HCT116 (cell line): ENCODE results near the gene TIAM1. TPM values are rescaled to one million over a fixed set of nuclear protein-coding genes. Genes with fewer than 3 reads are reported as not detected.
A peak's percentile ranks its signal among the peaks of the same experiment; 100 is the strongest.

Experiments used
- ATAC-seq: fragments of 200-7000 bp; cut with Tn5 transposase; 2 replicates; pipeline ENCODE4 v1.9.1; 2020; ENCODE audit warnings: mild to moderate bottlenecking, moderate library complexity
- BruUV-seq: library from RNA; stranded (reverse); fragments of 400-500 nt; replicated peaks from 2 replicates; lab custom pipeline; 2021; lab: Mats Ljungman, UMichigan
- CTCF ChIA-PET: fragments of 300-600 bp; sonication (Branson Sonifier 250); formaldehyde crosslinking; loops from one replicate; lab custom pipeline; 2021; ENCODE audit warnings: antibody characterized with exemption; lab: Charles Lee
- POLR2A ChIA-PET: fragments of 300-600, 350-600 bp; sonication (Branson Sonifier 250); formaldehyde crosslinking; loops from one replicate; lab custom pipeline; 2021; ENCODE audit warnings: antibody characterized with exemption; lab: Charles Lee
- RAD21 ChIA-PET, 2 experiments: fragments of 300-600 bp; sonication (Branson Sonifier 250); formaldehyde crosslinking; loops; one replicate each; lab custom pipeline; 2023; ENCODE audit warnings: low total read pairs in 2 of 2; ENCODE audit not compliant: uncharacterized antibody in 2 of 2, unreplicated experiment in 2 of 2, low non-redundant PET in 1 of 2; lab: Charles Lee
- DNase-seq: peaks from one replicate; pipeline ENCODE4 v3.0.0-alpha.2; 2010; ENCODE audit warnings: low read depth, low spot score
- H2AFZ ChIP-seq: fragments of 200-600 bp; shearing (Covaris generic), sonication (generic); 2 replicates; pipeline ENCODE4 v1.6.1; 2017; ENCODE audit warnings: low read depth, mixed run types, mixed read lengths, antibody characterized with exemption, low read length; ENCODE audit not compliant: poor library complexity, severe bottlenecking
- H3K27ac ChIP-seq: 2 replicates; pipeline ENCODE4 v1.5.1; 2012; ENCODE audit warnings: low read depth, low read length
- H3K27me3 ChIP-seq: fragments of 200-600 bp; sonication (generic); 2 replicates; pipeline ENCODE4 v1.6.1; 2016; ENCODE audit warnings: mixed run types, low read length, mixed read lengths; ENCODE audit not compliant: insufficient read depth
- H3K36me3 ChIP-seq, 2 experiments: fragments of 200-500 bp in 1 of 2; fragments of 200-600 bp in 1 of 2; sonication (Bioruptor generic) in 1 of 2; sonication (generic) in 1 of 2; 2 replicates each; pipeline versions ENCODE4 v1.5.1 to v1.6.1; 2014 to 2016; ENCODE audit warnings: low read length in 2 of 2, inconsistent platforms in 1 of 2, mixed read lengths in 1 of 2, mixed run types in 1 of 2; ENCODE audit not compliant: insufficient read depth in 2 of 2, control insufficient read depth in 1 of 2
- H3K4me1 ChIP-seq, 2 experiments: fragments of 200-600 bp in 1 of 2; sonication (generic) in 1 of 2; 2 replicates each; pipeline versions ENCODE4 v1.5.1 to v1.6.1; 2012 to 2017; ENCODE audit warnings: low read length in 2 of 2, inconsistent platforms in 1 of 2, mild to moderate bottlenecking in 1 of 2, mixed read lengths in 1 of 2, mixed run types in 1 of 2, moderate library complexity in 1 of 2; ENCODE audit not compliant: insufficient read depth in 2 of 2, control insufficient read depth in 1 of 2
- H3K4me2 ChIP-seq: fragments of 200-600 bp; sonication (generic); 2 replicates; pipeline ENCODE4 v1.6.1; 2017; ENCODE audit warnings: mixed run types, low read length, mixed read lengths
- H3K4me3 ChIP-seq, 2 experiments: fragments of 200-600 bp in 1 of 2; sonication (generic) in 1 of 2; replicated peaks in 1 of 2; 2 replicates each; pipeline ENCODE4 v1.5.1; 2011 to 2016; ENCODE audit warnings: low read length in 2 of 2, control low read depth in 1 of 2, low read depth in 1 of 2, mild to moderate bottlenecking in 1 of 2, mixed read lengths in 1 of 2, mixed run types in 1 of 2
- H3K79me2 ChIP-seq: fragments of 200-600 bp; sonication (generic); 2 replicates; pipeline ENCODE4 v1.6.1; 2017; ENCODE audit warnings: mild to moderate bottlenecking, mixed run types, low read length, moderate library complexity, mixed read lengths; ENCODE audit not compliant: insufficient read depth
- H3K9ac ChIP-seq: fragments of 200-600 bp; sonication (generic); 2 replicates; pipeline ENCODE4 v1.6.1; 2016; ENCODE audit warnings: low read length, mixed read lengths
- H3K9me2 ChIP-seq: fragments of 200-600 bp; sonication (generic), shearing (Covaris generic); 2 replicates; pipeline ENCODE4 v1.6.1; 2017; ENCODE audit warnings: mixed run types, mild to moderate bottlenecking, moderate library complexity; ENCODE audit not compliant: insufficient read depth
- H3K9me3 ChIP-seq, 2 experiments: fragments of 200-500 bp in 1 of 2; fragments of 200-600 bp in 1 of 2; sonication (Bioruptor generic) in 1 of 2; sonication (generic) in 1 of 2; 2 replicates each; pipeline ENCODE4 v1.6.1; 2014 to 2017; ENCODE audit warnings: low read length in 2 of 2, mixed read lengths in 2 of 2, inconsistent platforms in 1 of 2, low read depth in 1 of 2, mild to moderate bottlenecking in 1 of 2, mixed run types in 1 of 2, moderate library complexity in 1 of 2; ENCODE audit not compliant: control insufficient read depth in 1 of 2, insufficient read depth in 1 of 2
- H4K20me1 ChIP-seq: fragments of 200-600 bp; sonication (generic), shearing (Covaris generic); 2 replicates; pipeline ENCODE4 v1.6.1; 2017; ENCODE audit warnings: mixed run types, mild to moderate bottlenecking, moderate library complexity; ENCODE audit not compliant: insufficient read depth
- CBX3 ChIP-seq: IDR thresholded peaks from 2 replicates; pipeline ENCODE4 v1.6.1; 2012; ENCODE audit warnings: low read depth
- CEBPB ChIP-seq: IDR thresholded peaks from 2 replicates; pipeline ENCODE4 v1.6.1; 2012; ENCODE audit warnings: low read depth
- EGR1 ChIP-seq: IDR thresholded peaks from 2 replicates; pipeline ENCODE4 v1.6.1; 2012; ENCODE audit warnings: low read depth
- ELF1 ChIP-seq: IDR thresholded peaks from 2 replicates; pipeline ENCODE4 v1.6.1; 2012; ENCODE audit warnings: low read depth, borderline replicate concordance
- EZH2 ChIP-seq: fragments of 200-600 bp; sonication (generic); IDR thresholded peaks from 2 replicates; pipeline ENCODE4 v1.6.1; 2017; ENCODE audit warnings: antibody characterized with exemption, mixed run types
- JUND ChIP-seq: IDR thresholded peaks from 2 replicates; pipeline ENCODE4 v1.6.1; 2012
- POLR2A ChIP-seq: IDR thresholded peaks from 2 replicates; pipeline ENCODE4 v1.7.0; 2011; ENCODE audit warnings: borderline replicate concordance; ENCODE audit not compliant: insufficient read depth, insufficient read length; ENCODE audit errors: extremely low read depth
- POLR2AphosphoS5 ChIP-seq: IDR thresholded peaks from 2 replicates; pipeline ENCODE4 v1.6.1; 2011; ENCODE audit warnings: mild to moderate bottlenecking, low read depth, low read length, moderate library complexity
- SP1 ChIP-seq: IDR thresholded peaks from 2 replicates; pipeline ENCODE4 v1.6.1; 2012; ENCODE audit warnings: low read depth
- TCF7L2 ChIP-seq: IDR thresholded peaks from 2 replicates; pipeline ENCODE4 v1.7.0; 2011; ENCODE audit warnings: borderline replicate concordance, inconsistent platforms; ENCODE audit not compliant: insufficient read depth, insufficient read length; ENCODE audit errors: extremely low read depth
- ZNF274 ChIP-seq: fragments of 200-500 bp; sonication (Bioruptor generic); IDR thresholded peaks from 2 replicates; pipeline ENCODE4 v1.6.1; 2014; ENCODE audit warnings: mild to moderate bottlenecking, low read depth, low read length, inconsistent platforms
- intact Hi-C: fragments of 100-400 bp; cut with micrococcal nuclease; formaldehyde crosslinking; loops from 2 replicates; pipeline ENCODE4 v1.10.0; 2022
- total RNA-seq: library from RNA; stranded (reverse); gene quantifications from one replicate; pipeline ENCODE4 v1.2.1, GENCODE V29; 2021; ENCODE audit not compliant: unreplicated experiment
- TF ChIP-seq, protein P1 (sequence below), 3 experiments: fragments of 200-600 bp in 1 of 3; sonication (generic) in 1 of 3; IDR thresholded peaks in 2 of 3; conservative IDR thresholded peaks in 1 of 3; 2 replicates each; pipeline ENCODE4 v1.5.1; 2012 to 2017; ENCODE audit warnings: low read depth in 2 of 3, low read length in 2 of 3, antibody characterized with exemption in 1 of 3, borderline replicate concordance in 1 of 3, control low read depth in 1 of 3, mild to moderate bottlenecking in 1 of 3, mixed read lengths in 1 of 3, mixed run types in 1 of 3, moderate library complexity in 1 of 3; ENCODE audit not compliant: insufficient read depth in 1 of 3
- TF ChIP-seq, protein P2 (sequence below): IDR thresholded peaks from 2 replicates; pipeline ENCODE4 v1.6.1; 2012
- TF ChIP-seq, protein P3 (sequence below): IDR thresholded peaks from 2 replicates; pipeline ENCODE4 v1.6.1; 2012; ENCODE audit warnings: low read depth
- TF ChIP-seq, protein P4 (sequence below): IDR thresholded peaks from 2 replicates; pipeline ENCODE4 v1.6.1; 2011; ENCODE audit warnings: mild to moderate bottlenecking, low read length, moderate library complexity; ENCODE audit not compliant: insufficient replicate concordance; ENCODE audit errors: extremely low read depth

TIAM1 gene
- total RNA-seq, 1 experiment from 2014 or later, result 47.8 TPM

DNA sequence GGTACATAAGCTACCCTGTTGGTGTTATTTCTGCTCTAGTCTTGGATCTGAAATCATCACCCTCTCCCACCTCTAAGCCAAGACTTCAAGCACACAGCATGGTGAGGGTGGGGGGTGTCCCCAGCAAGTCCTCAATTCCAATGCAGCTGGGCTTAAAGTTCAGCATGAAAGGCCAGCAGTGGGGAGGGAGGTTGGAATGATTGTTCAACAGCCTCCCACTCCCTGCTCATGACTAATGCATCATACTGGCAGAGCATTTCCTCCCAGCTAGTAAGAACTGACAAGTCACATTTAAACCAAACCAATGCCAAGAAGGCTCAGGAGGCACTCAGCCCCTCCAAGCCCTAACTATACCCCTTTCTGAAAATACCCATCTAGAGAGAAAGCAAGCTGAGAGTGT is 50.1 kb downstream of the TIAM1 start (continued):
- TF ChIP-seq, protein P1, sequence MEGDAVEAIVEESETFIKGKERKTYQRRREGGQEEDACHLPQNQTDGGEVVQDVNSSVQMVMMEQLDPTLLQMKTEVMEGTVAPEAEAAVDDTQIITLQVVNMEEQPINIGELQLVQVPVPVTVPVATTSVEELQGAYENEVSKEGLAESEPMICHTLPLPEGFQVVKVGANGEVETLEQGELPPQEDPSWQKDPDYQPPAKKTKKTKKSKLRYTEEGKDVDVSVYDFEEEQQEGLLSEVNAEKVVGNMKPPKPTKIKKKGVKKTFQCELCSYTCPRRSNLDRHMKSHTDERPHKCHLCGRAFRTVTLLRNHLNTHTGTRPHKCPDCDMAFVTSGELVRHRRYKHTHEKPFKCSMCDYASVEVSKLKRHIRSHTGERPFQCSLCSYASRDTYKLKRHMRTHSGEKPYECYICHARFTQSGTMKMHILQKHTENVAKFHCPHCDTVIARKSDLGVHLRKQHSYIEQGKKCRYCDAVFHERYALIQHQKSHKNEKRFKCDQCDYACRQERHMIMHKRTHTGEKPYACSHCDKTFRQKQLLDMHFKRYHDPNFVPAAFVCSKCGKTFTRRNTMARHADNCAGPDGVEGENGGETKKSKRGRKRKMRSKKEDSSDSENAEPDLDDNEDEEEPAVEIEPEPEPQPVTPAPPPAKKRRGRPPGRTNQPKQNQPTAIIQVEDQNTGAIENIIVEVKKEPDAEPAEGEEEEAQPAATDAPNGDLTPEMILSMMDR (IDR thresholded peaks at IDR 0.05 in 2 of 3, conservative IDR thresholded peaks at IDR 0.05 in 1 of 3; ENCODE audit: borderline replicate concordance in 1 of 3, insufficient read depth in 1 of 3, low read depth in 2 of 3, low read length in 2 of 3), result no peak
- TF ChIP-seq, protein P2, sequence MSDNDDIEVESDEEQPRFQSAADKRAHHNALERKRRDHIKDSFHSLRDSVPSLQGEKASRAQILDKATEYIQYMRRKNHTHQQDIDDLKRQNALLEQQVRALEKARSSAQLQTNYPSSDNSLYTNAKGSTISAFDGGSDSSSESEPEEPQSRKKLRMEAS, result peak; percentile 31; the same call in 1 of the 2 replicates
- no peak for TF ChIP-seq CEBPB
- TF ChIP-seq CBX3, result peak; percentile 80
- TF ChIP-seq POLR2A, result no peak
- peak; percentile 22; the same call in 1 of the 2 replicates for TF ChIP-seq POLR2AphosphoS5
- no peak for TF ChIP-seq ELF1
- peak; percentile 50; the same call in 1 of the 2 replicates for TF ChIP-seq JUND
- peak; percentile 70 for TF ChIP-seq EGR1
- TF ChIP-seq TCF7L2, result no peak
- no peak for TF ChIP-seq ZNF274
- TF ChIP-seq, all 23 proteins: peak for 7

DNA sequence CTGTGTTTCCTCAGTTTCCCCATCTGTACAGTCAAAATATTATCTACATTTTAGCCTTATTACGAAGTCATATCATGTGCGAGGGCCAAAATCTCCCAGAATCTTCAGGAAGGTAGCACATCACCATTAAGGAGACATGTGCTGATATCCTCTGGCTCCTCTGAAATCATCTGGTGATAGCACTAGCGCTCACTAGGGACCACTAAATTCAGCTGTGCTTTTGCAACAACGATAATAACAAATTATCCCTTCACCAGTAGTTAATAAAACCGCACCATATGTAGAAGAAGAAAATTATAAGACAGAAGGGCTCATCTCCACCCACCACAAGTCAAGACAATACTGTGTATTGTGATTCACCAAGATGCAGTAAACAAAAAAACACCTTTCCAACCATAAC is 53.3 kb downstream of the TIAM1 start:
- Histone ChIP-seq H4K20me1 (no peaks in the 10 kb centered on the region), H3K79me2 (no peaks in the 10 kb centered on the region), H3K4me2 (no peak overlapping the region), H3K9me2 (no peaks in the 10 kb centered on the region), H3K4me3 (no peak overlapping the region), H3K9me3 (0 out of 4 replicates have a peak, but pooled peaks cover 0 to 7% of the 10 kb centered on the region in 2 experiments), H3K4me1 (peaks cover 13 to 35% of the 10 kb centered on the region in 2 experiments), H3K27ac (no peak overlapping the region), H3K9ac (no peak overlapping the region), H3K27me3 (no peaks in the 10 kb centered on the region), H2AFZ (no peak overlapping the region), H3K36me3 (no peaks in the 10 kb centered on the region)
- TF ChIP-seq SP1 (no peak), EZH2 (no peak), CEBPB (no peak), JUND (no peak), ELF1 (no peak)
- TF ChIP-seq, protein P3, sequence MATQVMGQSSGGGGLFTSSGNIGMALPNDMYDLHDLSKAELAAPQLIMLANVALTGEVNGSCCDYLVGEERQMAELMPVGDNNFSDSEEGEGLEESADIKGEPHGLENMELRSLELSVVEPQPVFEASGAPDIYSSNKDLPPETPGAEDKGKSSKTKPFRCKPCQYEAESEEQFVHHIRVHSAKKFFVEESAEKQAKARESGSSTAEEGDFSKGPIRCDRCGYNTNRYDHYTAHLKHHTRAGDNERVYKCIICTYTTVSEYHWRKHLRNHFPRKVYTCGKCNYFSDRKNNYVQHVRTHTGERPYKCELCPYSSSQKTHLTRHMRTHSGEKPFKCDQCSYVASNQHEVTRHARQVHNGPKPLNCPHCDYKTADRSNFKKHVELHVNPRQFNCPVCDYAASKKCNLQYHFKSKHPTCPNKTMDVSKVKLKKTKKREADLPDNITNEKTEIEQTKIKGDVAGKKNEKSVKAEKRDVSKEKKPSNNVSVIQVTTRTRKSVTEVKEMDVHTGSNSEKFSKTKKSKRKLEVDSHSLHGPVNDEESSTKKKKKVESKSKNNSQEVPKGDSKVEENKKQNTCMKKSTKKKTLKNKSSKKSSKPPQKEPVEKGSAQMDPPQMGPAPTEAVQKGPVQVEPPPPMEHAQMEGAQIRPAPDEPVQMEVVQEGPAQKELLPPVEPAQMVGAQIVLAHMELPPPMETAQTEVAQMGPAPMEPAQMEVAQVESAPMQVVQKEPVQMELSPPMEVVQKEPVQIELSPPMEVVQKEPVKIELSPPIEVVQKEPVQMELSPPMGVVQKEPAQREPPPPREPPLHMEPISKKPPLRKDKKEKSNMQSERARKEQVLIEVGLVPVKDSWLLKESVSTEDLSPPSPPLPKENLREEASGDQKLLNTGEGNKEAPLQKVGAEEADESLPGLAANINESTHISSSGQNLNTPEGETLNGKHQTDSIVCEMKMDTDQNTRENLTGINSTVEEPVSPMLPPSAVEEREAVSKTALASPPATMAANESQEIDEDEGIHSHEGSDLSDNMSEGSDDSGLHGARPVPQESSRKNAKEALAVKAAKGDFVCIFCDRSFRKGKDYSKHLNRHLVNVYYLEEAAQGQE, result no peak
- TF ChIP-seq, protein P2, result no peak
- TF ChIP-seq, protein P4, sequence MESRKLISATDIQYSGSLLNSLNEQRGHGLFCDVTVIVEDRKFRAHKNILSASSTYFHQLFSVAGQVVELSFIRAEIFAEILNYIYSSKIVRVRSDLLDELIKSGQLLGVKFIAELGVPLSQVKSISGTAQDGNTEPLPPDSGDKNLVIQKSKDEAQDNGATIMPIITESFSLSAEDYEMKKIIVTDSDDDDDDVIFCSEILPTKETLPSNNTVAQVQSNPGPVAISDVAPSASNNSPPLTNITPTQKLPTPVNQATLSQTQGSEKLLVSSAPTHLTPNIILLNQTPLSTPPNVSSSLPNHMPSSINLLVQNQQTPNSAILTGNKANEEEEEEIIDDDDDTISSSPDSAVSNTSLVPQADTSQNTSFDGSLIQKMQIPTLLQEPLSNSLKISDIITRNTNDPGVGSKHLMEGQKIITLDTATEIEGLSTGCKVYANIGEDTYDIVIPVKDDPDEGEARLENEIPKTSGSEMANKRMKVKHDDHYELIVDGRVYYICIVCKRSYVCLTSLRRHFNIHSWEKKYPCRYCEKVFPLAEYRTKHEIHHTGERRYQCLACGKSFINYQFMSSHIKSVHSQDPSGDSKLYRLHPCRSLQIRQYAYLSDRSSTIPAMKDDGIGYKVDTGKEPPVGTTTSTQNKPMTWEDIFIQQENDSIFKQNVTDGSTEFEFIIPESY, result no peak
- BruUV-seq, result no TSS peak
- ChIA-PET RAD21 (no interaction called here), POLR2A (no interaction called here), CTCF (no interaction called here)
- intact Hi-C loops, result no loop called here
- ATAC-seq (no peak), DNase-seq (no peak)
